Effector memory CD8-positive, alpha-beta T cell (primary cell): ENCODE data around the gene ENG.
"Not testable (repeated sequence)": the region's sequence is repeated elsewhere in the genome, so short reads cannot be mapped to it uniquely, and the experiment has no call there.

Source experiments
- ATAC-seq: fragments of 150-1000 bp; cut with Tn5 transposase; replicated peaks from 2 replicates; pipeline ENCODE4 v1.10.0; 2021; ENCODE audit warnings: mild to moderate bottlenecking, moderate library complexity
- DNase-seq, 3 experiments: peaks; one replicate each; pipeline ENCODE4 v3.0.0; 2021
- H3K27ac Mint-ChIP-seq, 2 donors: one replicate each; pipeline ENCODE4 v1.8.0; 2022; ENCODE audit warnings: mild to moderate bottlenecking in 2 of 2, mixed read lengths in 2 of 2, moderate library complexity in 2 of 2
- H3K27me3 Mint-ChIP-seq, 2 donors: one replicate each; pipeline ENCODE4 v1.8.0; 2022; ENCODE audit warnings: mixed read lengths in 2 of 2
- H3K36me3 Mint-ChIP-seq: one replicate; pipeline ENCODE4 v1.8.0; 2022; ENCODE audit warnings: mild to moderate bottlenecking, moderate library complexity, mixed read lengths; ENCODE audit not compliant: insufficient read depth
- H3K4me1 Mint-ChIP-seq, 2 donors: one replicate each; pipeline ENCODE4 v1.8.0; 2022; ENCODE audit warnings: low read depth in 2 of 2, mixed read lengths in 2 of 2
- H3K4me3 Mint-ChIP-seq, 2 donors: one replicate each; pipeline ENCODE4 v1.8.0; 2022; ENCODE audit warnings: mild to moderate bottlenecking in 2 of 2, mixed read lengths in 2 of 2, moderate library complexity in 2 of 2
- H3K9me3 Mint-ChIP-seq, 2 donors: one replicate each; pipeline ENCODE4 v1.8.0; 2022; ENCODE audit warnings: mixed read lengths in 2 of 2

Gene ENG

DNA sequence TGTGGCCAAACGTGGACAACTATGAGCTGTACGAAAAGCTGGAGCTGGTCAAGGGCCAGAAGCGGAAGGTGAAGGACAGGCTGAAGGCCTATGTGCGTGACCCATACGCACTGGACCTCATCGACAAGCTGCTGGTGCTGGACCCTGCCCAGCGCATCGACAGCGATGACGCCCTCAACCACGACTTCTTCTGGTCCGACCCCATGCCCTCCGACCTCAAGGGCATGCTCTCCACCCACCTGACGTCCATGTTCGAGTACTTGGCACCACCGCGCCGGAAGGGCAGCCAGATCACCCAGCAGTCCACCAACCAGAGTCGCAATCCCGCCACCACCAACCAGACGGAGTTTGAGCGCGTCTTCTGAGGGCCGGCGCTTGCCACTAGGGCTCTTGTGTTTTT, 65.3 kb downstream of the ENG start:
- Mint-ChIP-seq H3K4me1 (peaks cover 24 to 26% of the 10 kb centered on the region in 2 donors), H3K36me3 (peaks cover 88% of the 10 kb centered on the region), H3K27me3 (no peaks in the 10 kb centered on the region), H3K4me3 (no peak overlapping the region), H3K27ac (peak overlapping the region in 1 of 2 donors; percentile 93), H3K9me3 (no peaks in the 10 kb centered on the region)
- DNase-seq (no peak), ATAC-seq (no peak)

DNA sequence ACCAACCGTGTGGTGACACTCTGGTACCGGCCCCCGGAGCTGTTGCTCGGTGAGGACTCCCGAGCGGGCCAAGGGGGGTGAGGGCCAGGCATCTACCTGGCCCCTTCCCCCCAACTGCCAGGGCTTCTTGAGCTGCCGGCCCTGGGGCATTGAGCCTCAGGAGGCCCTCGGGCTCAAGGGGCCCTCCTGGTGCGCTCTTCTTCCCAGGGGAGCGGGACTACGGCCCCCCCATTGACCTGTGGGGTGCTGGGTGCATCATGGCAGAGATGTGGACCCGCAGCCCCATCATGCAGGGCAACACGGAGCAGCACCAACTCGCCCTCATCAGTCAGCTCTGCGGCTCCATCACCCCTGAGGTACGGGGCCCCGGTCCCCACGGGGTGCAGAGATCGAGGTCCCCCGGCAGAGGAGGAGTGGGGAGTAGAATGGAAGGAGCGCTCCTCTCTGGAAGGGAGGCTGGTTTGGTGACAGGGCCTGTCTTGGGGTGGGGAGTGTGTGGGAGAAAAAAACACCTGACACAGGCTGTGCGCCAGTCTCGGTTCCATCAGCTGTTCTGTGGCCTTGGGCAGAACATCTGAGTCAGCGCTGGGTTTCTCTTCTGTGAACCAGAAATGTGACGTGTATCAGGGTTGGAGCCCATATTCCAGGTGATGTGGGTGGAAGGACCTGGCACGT, 66.0 kb downstream of the ENG start:
- peaks cover 31 to 33% of the 10 kb centered on the region in 2 donors for H3K4me1 Mint-ChIP-seq
- H3K36me3 Mint-ChIP-seq = peaks cover 84% of the 10 kb centered on the region
- H3K4me3 Mint-ChIP-seq = no peak overlapping the region
- peak overlapping the region in 1 of 2 donors; percentile 93 for H3K27ac Mint-ChIP-seq
- ATAC-seq (no peak), DNase-seq (no peak)
- no peaks in the 10 kb centered on the region for H3K9me3 Mint-ChIP-seq
- H3K27me3 Mint-ChIP-seq = no peaks in the 10 kb centered on the region

DNA sequence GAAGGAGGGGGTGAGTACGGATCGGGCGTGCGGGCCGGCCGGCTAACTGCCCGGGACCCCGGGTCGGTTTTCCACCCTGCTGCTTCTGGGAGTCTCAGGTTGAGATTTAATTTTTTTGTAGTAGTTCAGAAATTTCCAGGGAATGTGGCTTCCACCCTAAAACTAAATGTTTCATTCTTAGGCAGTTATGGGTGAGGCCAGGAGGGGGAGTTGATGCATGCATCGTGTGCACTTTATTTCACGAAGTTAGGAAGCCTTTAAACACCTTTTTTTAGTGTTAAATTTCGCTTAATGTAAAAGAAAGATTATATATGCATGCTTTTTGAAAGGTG, 67.7 kb downstream of the ENG start:
- peak overlapping the region; percentile 88 to 91 for H3K4me3 Mint-ChIP-seq
- peak overlapping the region; percentile 77 to 93 for H3K27ac Mint-ChIP-seq
- DNase-seq = no peak
- no peaks in the 10 kb centered on the region for H3K27me3 Mint-ChIP-seq
- H3K36me3 Mint-ChIP-seq = peaks cover 75% of the 10 kb centered on the region
- no peaks in the 10 kb centered on the region for H3K9me3 Mint-ChIP-seq
- H3K4me1 Mint-ChIP-seq = peaks cover 46% of the 10 kb centered on the region in 2 donors
- no peak for ATAC-seq

DNA sequence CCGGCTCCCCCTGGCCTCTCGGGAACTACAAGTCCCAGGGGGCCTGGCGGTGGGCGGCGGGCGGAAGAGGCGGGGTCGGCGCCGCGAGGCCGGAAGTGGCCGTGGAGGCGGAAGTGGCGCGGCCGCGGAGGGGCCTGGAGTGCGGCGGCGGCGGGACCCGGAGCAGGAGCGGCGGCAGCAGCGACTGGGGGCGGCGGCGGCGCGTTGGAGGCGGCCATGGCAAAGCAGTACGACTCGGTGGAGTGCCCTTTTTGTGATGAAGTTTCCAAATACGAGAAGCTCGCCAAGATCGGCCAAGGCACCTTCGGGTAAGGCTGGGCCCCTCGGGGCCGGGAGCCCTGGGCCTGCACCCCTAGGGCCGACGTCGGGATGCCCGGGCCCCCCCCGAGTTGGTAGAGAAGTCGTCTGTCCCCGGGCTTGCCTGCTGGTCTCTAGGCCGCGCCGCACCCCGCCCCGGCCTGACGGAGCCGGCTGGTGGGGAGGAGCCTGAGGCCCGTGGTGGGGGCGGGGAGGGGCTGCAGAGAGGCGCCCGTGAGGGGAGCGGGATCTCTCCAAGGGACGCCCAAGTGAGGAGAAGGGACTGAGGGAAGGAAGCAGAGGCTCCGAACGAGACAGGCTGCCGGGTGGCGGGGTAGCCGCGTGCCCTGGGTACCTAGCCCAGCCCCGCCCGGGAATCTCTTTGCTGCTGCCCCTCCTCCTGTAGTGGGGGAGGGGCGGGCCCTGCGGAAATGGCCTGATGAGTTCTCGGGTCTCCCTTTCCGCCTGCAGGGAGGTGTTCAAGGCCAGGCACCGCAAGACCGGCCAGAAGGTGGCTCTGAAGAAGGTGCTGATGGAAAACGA, 68.3 kb downstream of the ENG start, which contains the start of gene CDK9:
Gene CDK9, plus strand, starts transcription at position 102 of the 840 bp plus-strand sequence. Its CDS starts 115 bp downstream, at position 217.
- H3K36me3 Mint-ChIP-seq = peaks cover 70% of the 10 kb centered on the region
- H3K4me1 Mint-ChIP-seq = peaks cover 50 to 52% of the 10 kb centered on the region in 2 donors
- no peaks in the 10 kb centered on the region for H3K9me3 Mint-ChIP-seq
- H3K4me3 Mint-ChIP-seq = peak within 1 kb of the TSS; percentile 88 to 91
- DNase-seq (peak; percentile 91 to 97 (median 95)), ATAC-seq (peak; percentile 64)
- H3K27me3 Mint-ChIP-seq = no peaks in the 10 kb centered on the region
- H3K27ac Mint-ChIP-seq = peak within 1 kb of the TSS; percentile 95 to 98

DNA sequence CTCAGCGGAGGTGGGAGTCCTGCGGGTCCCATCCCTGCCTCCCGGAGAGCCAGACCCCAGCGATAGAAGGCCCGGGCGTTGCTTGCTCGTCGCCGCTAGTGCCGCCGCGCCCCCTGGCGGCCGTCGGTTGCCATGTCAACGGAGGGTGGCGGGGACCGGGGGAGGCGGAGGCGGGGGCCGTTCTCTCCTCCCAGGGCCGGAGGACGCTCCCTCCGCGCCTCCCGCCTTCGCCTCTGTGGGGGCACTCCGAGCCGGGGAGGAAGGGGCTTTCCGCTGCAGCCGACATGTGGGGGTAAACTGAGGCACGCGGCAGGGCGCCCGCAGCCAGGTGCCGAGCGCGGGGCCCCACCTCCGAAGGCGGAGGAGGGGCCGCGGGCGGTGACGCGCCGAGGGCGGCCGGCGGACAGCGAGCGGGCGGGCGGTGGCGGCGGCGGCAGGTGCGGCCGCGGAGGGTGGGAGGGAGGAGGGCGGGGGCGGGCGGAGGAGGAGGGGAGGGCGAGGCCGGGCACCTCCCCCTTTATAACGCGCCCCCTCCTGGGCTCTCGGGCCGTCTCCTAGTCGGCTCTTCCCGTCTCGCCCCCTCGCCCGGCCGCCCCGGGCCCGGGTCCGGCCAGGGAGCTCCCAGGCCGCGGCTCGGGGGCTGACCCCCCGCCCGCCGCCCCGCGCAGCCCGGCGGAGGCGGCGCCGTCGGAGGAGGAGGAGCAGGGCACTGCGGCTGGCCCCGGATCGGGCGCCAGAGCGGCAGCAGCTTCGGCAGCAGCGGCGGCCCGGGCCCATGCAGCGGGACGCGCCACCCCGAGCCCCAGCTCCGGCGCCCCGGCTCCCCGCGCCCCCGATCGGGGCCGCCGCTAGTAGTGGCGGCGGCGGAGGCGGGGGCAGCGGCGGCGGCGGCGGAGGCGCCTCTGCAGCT, 69.2 kb downstream of the ENG start:
- peak overlapping the region; percentile 95 to 98 for H3K27ac Mint-ChIP-seq
- H3K36me3 Mint-ChIP-seq = peaks cover 64% of the 10 kb centered on the region
- no peaks in the 10 kb centered on the region for H3K27me3 Mint-ChIP-seq
- DNase-seq (peak; percentile 90 to 92 (median 91)), ATAC-seq (peak; percentile 44)
- H3K9me3 Mint-ChIP-seq = no peaks in the 10 kb centered on the region
- H3K4me1 Mint-ChIP-seq = peaks cover 49 to 50% of the 10 kb centered on the region in 2 donors
- H3K4me3 Mint-ChIP-seq = peak overlapping the region; percentile 88 to 91

DNA sequence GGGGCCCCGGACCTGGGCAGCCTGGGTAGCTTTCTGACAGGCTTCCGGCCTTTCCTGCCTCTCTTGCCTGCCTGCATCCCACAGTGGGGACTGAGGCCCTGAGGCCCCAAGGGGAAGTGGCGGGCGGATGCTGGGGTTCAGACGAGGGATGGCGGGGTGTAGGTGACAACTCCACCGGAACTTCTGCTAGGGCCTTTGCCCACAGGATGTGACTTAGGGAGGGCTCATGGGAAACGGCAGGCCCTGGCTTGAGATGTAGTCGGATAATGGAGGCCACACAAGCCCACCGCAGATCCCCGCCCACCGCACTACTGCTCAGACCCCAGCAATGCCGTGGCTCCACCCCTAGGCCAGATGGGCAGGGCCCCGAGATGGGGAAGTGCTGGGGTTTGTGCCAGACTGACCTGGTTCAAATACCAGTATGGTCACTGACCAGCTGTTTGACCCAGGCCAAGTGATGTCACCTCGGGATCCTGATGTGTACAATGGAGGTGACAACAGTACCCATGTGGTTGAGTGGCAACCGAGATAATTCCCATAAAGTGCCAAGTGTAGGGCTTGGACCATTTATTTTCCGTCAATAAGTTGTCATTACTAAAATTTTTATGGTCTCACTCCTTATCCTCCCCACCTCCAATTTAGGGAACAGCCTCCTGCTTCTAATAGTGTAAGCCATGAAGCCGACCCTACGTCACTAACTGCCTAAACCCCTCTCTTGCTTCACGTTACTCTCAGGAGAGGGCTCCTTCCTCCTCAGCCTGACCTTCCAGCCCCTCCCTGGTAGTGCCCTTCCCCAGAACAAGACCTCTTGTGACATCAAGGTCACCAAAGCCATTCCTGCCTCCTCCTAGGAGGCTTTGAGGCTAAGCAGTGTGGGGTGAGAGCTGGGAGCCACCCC, 71.1 kb downstream of the ENG start:
- H3K4me1 Mint-ChIP-seq = peaks cover 57 to 60% of the 10 kb centered on the region in 2 donors
- peaks cover 47% of the 10 kb centered on the region for H3K36me3 Mint-ChIP-seq
- ATAC-seq = peak; percentile 56
- peak overlapping the region; percentile 75 to 80 for H3K4me3 Mint-ChIP-seq
- DNase-seq = peak; percentile 81 to 84 (median 84)
- H3K27me3 Mint-ChIP-seq = no peaks in the 10 kb centered on the region
- no peaks in the 10 kb centered on the region for H3K9me3 Mint-ChIP-seq
- peak overlapping the region; percentile 95 to 98 for H3K27ac Mint-ChIP-seq

DNA sequence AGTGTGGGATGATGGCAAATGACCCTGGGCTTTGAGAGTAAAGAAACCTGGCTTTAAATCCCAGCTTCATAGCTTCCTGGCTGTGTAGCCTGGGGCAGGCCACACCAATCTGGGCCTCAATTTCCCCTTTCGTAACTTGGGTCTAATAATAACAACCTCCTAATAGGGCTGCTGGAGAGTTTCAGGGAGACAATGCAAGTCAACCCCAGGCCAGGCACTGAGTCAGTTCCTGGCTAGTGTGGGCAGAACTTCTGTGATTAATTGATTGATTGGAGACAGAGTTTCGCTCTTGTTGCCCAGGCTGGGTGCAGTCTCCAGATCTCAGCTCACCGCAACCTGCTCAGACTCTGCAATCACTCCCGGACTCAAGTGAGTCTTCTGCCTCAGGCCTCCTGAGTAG, 72.7 kb downstream of the ENG start:
- Mint-ChIP-seq H3K4me1 (peaks cover 54 to 60% of the 10 kb centered on the region in 2 donors), H3K27me3 (no peaks in the 10 kb centered on the region), H3K9me3 (no peaks in the 10 kb centered on the region), H3K36me3 (peaks cover 38% of the 10 kb centered on the region), H3K4me3 (peak overlapping the region; percentile 60 to 92), H3K27ac (peak overlapping the region; percentile 88 to 89)
- ATAC-seq = no peak
- no peak for DNase-seq

DNA sequence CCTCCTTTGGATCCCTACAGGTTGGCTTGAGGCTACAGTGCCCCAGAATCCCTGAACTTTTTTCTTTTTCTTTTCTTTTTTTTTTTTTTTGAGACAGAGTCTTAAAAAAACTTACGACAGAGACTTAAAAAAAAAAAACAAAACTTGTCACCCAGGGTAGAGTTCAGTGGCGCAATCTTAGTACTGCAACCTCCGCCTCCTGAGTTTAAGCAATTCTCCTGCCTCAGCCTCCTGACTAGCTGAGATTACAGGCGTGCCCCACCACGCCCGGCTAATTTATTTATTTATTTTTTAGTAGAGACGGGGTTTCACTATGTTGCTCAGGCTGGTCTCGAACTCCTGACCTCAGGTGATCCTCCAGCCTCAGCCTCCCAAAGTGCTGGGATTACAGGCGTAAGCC, 73.5 kb downstream of the ENG start:
- Mint-ChIP-seq H3K4me3 (peak overlapping the region; percentile 67 to 92), H3K27ac (peak overlapping the region; percentile 88 to 89)

DNA sequence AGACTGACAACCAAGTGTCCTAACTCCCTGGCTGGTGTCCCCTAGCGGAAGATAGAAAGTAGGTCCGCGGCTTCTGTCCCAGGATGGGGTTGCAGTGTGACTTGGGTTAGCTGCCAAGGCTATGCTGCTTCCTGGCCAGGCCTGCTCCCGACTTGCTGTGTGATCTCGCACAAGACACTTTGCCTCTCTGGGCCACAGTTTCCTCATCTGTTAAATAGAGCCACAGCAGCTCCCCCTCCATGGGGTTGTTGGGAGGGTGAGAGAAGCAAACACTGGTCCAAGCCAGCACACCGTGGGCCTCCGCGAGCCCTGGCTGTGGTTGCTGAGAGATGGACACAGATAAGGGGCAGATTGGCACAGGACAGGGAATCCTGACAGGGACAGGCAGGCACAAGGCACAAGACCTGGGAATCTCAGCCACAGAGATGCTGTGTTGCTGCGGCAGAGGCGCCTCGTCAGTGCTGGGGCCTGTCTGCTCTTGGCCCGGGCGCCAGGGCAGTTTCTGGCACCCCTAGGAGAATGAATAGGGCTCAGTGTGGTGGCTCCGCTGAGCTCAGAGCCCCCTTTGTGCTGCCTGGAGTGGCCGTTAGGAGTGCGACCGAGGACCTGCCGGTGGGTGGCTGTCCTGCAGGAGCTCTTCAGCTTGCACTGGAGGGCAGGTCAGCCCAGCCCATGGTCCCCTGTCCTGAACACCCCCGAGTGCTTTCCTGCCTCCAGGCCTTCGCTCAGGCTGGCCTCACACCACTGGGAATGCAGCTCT, 74.2 kb downstream of the ENG start:
- Mint-ChIP-seq H3K9me3 (no peaks in the 10 kb centered on the region), H3K4me3 (peak overlapping the region; percentile 92 to 97)
- DNase-seq = no peak

More for the DNA sequence above, 73.5 kb downstream of the ENG start:
- H3K36me3 Mint-ChIP-seq = peaks cover 36% of the 10 kb centered on the region
- H3K4me1 Mint-ChIP-seq = peaks cover 55 to 64% of the 10 kb centered on the region in 2 donors
- not testable (repeated sequence) for ATAC-seq, H3K9me3 Mint-ChIP-seq, H3K27me3 Mint-ChIP-seq, DNase-seq

DNA sequence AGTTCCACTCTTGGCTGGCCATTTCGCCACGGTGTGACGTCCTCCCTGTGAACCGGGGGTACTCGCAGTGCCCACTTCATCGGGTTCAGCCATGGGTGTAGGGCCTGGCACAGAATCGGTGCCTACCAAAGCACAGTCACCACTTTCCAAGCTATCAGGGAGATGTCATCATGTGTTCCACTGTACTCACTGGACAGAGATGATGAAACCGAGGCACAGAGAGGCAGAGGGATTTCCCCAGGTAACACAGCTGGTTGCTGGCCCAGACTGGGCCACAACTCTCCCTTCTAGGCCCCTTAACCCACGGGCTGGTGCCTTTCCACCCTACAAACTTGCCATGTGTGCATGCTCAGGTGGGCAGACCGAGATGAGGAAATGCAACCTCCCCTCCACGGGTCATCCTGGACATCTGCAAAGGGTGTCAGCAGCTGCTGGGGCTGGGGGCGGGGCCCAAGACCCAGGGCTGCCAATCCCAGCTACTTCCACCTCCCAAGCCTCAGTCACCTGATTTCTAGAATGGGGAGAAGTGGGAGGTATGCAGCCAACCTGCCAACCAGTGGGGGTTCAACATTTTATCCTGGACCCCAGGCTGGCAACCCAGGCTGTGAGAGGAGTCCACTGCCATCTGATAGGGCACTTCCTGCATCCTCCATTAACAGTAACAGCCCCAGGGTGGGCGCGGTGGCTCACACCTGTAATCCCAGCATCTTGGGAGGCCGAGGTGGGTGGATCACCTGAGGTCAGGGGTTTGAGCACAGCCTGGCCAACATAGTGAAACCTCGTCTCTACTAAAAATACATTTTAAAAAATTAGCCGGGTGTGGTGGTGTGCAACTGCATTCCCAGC, 75.1 kb downstream of the ENG start:
- Mint-ChIP-seq H3K27ac (peak overlapping the region; percentile 89 to 94), H3K36me3 (peaks cover 34% of the 10 kb centered on the region), H3K4me3 (peak overlapping the region; percentile 92 to 97), H3K27me3 (no peaks in the 10 kb centered on the region), H3K9me3 (no peaks in the 10 kb centered on the region), H3K4me1 (peaks cover 54 to 64% of the 10 kb centered on the region in 2 donors)
- DNase-seq (peak in 2 of 3 experiments; percentile 41 to 49), ATAC-seq (peak; percentile 47)

More for the DNA sequence above, 74.2 kb downstream of the ENG start:
- Mint-ChIP-seq H3K27me3 (no peaks in the 10 kb centered on the region), H3K27ac (peak overlapping the region; percentile 89 to 94), H3K4me1 (peaks cover 55 to 64% of the 10 kb centered on the region in 2 donors), H3K36me3 (peaks cover 34% of the 10 kb centered on the region)
- no peak for ATAC-seq
